ENCODE data around the gene PITX3. TPM values are rescaled to one million over a fixed set of nuclear protein-coding genes. Genes with fewer than 3 reads are reported as not detected.

PITX3 gene
- total RNA-seq, 1 donor from 2014 or later: 0.85 TPM

DNA sequence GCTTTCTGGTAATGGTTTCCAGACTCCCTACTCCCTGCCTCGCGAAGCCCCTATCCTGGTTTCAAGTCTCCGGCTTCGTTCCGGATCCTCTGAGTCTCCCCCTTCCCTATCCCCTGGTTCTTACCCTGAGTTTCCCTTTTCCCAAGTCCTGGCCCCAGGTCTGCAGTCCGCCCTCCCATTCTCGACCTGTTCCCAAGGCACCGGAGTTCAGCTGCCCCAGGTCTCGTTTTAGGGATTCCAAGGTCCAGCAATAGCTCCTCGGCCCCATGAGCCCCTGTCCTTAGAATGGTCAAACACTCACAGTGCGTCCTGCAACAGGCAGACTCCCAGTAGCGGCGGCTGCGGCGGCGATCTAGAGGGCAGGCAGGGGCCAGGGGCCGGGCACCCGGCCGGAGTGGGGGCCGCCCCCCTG lies 274 bp downstream of the PITX3 start:
- intact Hi-C loops (cut with micrococcal nuclease): no loop called here
- H3K4me1 ChIP-seq: peaks cover 46% of the 10 kb centered on the region
- H3K4me3 ChIP-seq: peak overlapping the region; percentile 81
- no peak for DNase-seq
- H3K27ac ChIP-seq (replicated peaks): peak overlapping the region; percentile 49
- TF ChIP-seq, protein P1, sequence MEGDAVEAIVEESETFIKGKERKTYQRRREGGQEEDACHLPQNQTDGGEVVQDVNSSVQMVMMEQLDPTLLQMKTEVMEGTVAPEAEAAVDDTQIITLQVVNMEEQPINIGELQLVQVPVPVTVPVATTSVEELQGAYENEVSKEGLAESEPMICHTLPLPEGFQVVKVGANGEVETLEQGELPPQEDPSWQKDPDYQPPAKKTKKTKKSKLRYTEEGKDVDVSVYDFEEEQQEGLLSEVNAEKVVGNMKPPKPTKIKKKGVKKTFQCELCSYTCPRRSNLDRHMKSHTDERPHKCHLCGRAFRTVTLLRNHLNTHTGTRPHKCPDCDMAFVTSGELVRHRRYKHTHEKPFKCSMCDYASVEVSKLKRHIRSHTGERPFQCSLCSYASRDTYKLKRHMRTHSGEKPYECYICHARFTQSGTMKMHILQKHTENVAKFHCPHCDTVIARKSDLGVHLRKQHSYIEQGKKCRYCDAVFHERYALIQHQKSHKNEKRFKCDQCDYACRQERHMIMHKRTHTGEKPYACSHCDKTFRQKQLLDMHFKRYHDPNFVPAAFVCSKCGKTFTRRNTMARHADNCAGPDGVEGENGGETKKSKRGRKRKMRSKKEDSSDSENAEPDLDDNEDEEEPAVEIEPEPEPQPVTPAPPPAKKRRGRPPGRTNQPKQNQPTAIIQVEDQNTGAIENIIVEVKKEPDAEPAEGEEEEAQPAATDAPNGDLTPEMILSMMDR (IDR thresholded peaks at IDR 0.05; ENCODE audit: borderline replicate concordance): no peak
- peaks cover 4% of the 10 kb centered on the region for H3K27me3 ChIP-seq (ENCODE audit: low read depth)
- no peaks in the 10 kb centered on the region for H3K36me3 ChIP-seq
- H3K9me3 ChIP-seq (replicated peaks): no peaks in the 10 kb centered on the region

GRCh38 chr10:102240467-102241031 lies 763 bp downstream of the PITX3 start:
- no peak for DNase-seq
- Histone ChIP-seq H3K4me3 (peak overlapping the region; percentile 81), H3K27ac (replicated peaks) (peak overlapping the region; percentile 49), H3K4me1 (peaks cover 46% of the 10 kb centered on the region), H3K36me3 (no peaks in the 10 kb centered on the region), H3K27me3 (ENCODE audit: low read depth) (peaks cover 9% of the 10 kb centered on the region), H3K9me3 (replicated peaks) (no peaks in the 10 kb centered on the region)
- intact Hi-C loops (cut with micrococcal nuclease): no loop called here
- TF ChIP-seq, protein P1 (IDR thresholded peaks at IDR 0.05; ENCODE audit: borderline replicate concordance): no peak

DNA sequence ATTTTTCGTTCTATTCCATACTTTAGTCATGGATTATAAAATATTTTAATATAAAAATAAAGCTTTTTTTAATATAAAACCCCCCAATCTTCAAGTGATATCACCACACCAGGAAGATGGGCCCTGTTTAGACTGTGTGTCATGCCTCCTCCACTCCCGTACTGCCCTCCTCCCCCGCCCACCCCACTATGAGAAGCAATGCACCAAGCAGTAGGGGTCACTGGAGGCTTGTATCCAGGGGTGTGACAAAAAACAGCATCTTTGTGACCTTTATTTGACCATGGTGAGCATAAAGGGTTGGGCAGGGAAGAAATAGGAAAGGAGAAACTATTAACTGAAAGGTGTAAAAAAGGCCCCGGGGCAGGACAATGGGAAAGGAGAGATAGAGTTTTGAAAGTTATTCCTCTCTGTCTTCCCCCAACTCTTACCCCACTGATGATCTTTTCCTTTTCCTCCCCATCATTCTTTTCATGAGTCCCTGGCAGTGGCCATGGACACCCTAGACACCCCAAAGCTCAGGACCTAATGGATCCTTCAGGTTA lies 3.5 kb downstream of the PITX3 start:
- H3K36me3 ChIP-seq: no peaks in the 10 kb centered on the region
- H3K9me3 ChIP-seq (replicated peaks): no peaks in the 10 kb centered on the region
- peaks cover 28% of the 10 kb centered on the region for H3K27me3 ChIP-seq (ENCODE audit: low read depth)
- H3K4me1 ChIP-seq: peaks cover 36% of the 10 kb centered on the region
- DNase-seq: no peak
- TF ChIP-seq, protein P1 (IDR thresholded peaks at IDR 0.05; ENCODE audit: borderline replicate concordance): no peak
- no peak overlapping the region for H3K4me3 ChIP-seq
- intact Hi-C loops (cut with micrococcal nuclease): no loop called here
- no peak overlapping the region for H3K27ac ChIP-seq (replicated peaks)

GRCh38 chr10:102236006-102236405 lies 5.3 kb downstream of the PITX3 start:
- Histone ChIP-seq H3K4me3 (no peak overlapping the region), H3K27ac (replicated peaks) (no peak overlapping the region), H3K9me3 (replicated peaks) (no peaks in the 10 kb centered on the region), H3K36me3 (no peaks in the 10 kb centered on the region), H3K4me1 (peaks cover 30% of the 10 kb centered on the region), H3K27me3 (ENCODE audit: low read depth) (peaks cover 45% of the 10 kb centered on the region)
- intact Hi-C loops (cut with micrococcal nuclease): no loop called here
- DNase-seq: no peak
- TF ChIP-seq, protein P1 (IDR thresholded peaks at IDR 0.05; ENCODE audit: borderline replicate concordance): no peak

DNA sequence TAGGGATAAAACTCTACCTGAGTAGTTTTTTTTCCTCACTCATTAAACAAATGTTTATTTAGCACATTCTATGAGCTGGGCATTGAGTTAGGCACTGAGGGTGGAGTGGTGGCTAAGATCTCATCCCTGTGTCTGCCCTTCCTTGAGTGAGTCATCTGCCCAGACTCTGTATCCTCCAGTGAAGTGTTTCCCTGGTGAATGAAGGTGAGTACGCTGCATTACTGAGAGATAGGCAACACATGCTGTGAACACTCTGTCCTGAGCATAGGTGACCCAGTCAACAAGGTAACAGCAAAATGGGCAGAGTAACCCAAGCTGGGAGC lies 5.8 kb downstream of the PITX3 start:
- TF ChIP-seq, protein P1 (IDR thresholded peaks at IDR 0.05; ENCODE audit: borderline replicate concordance): no peak
- Histone ChIP-seq H3K27me3 (ENCODE audit: low read depth) (peaks cover 50% of the 10 kb centered on the region), H3K27ac (replicated peaks) (no peak overlapping the region), H3K4me3 (no peak overlapping the region), H3K36me3 (no peaks in the 10 kb centered on the region), H3K9me3 (replicated peaks) (no peaks in the 10 kb centered on the region), H3K4me1 (peaks cover 30% of the 10 kb centered on the region)
- intact Hi-C loops (cut with micrococcal nuclease): no loop called here
- no peak for DNase-seq

All from left ventricle myocardium inferior (tissue), 1 donor.